HepG2 (cell line): ENCODE measurements around the gene TMEM255B. TPM values are rescaled to one million over a fixed set of nuclear protein-coding genes. Genes with fewer than 3 reads are reported as not detected.

Experiments used
- ATAC-seq: fragments of 200-7000 bp; cut with Tn5 transposase; 3 replicates; pipeline ENCODE4 v1.9.1; 2020; ENCODE audit warnings: mild to moderate bottlenecking, moderate library complexity
- BruUV-seq: library from RNA; stranded (reverse); fragments of 400-500 nt; replicated peaks from 2 replicates; lab custom pipeline; 2021; lab: Mats Ljungman, UMichigan
- CTCF ChIA-PET: fragments of 300-600 bp; formaldehyde crosslinking; extraction: SDS; loops from one replicate; lab custom pipeline; 2021; ENCODE audit warnings: low total read pairs, inconsistent platforms, low intra/inter-chr PET ratio; lab: Yijun Ruan, JAX
- POLR2A ChIA-PET: fragments of 350-600 bp; sonication (Branson Sonifier 250); formaldehyde crosslinking; loops from one replicate; lab custom pipeline; 2020; ENCODE audit warnings: antibody characterized with exemption, inconsistent platforms; lab: Yijun Ruan, JAX
- DNase-seq: peaks from one replicate; pipeline ENCODE4 v3.0.0-alpha.2; 2015; ENCODE audit warnings: low spot score
- FAIRE-seq: peaks from 3 replicates; lab custom pipeline; 2011; peaks lifted over from hg19 to GRCh38; lab: Jason Lieb, UNC
- H2AFZ ChIP-seq: one replicate; pipeline ENCODE4 v1.6.1; 2011; ENCODE audit warnings: low read length, inconsistent platforms
- H3K27ac ChIP-seq: fragments of 300-600 bp; 3 replicates; pipeline ENCODE4 v1.8.0; 2011; ENCODE audit warnings: mixed run types, mild to moderate bottlenecking, mixed read lengths, low read length, inconsistent platforms; ENCODE audit not compliant: insufficient read depth; ENCODE audit errors: extremely low read length
- H3K27me3 ChIP-seq, 2 experiments: fragments of 200-600 bp in 1 of 2; 2 replicates in 1 of 2; 3 replicates in 1 of 2; pipeline versions ENCODE4 v1.6.0 to v1.8.0; 2011; ENCODE audit warnings: low read length in 2 of 2, mild to moderate bottlenecking in 2 of 2, moderate library complexity in 2 of 2, inconsistent platforms in 1 of 2; ENCODE audit not compliant: insufficient read depth in 2 of 2, control insufficient read depth in 1 of 2
- H3K36me3 ChIP-seq, 2 experiments: fragments of 200-600 bp in 1 of 2; replicated peaks in 1 of 2; 2 replicates in 1 of 2; 3 replicates in 1 of 2; pipeline versions ENCODE4 v1.5.1 to v1.8.0; 2011; ENCODE audit warnings: low read length in 2 of 2, inconsistent platforms in 1 of 2; ENCODE audit not compliant: insufficient read depth in 2 of 2, control insufficient read depth in 1 of 2
- H3K4me1 ChIP-seq: 2 replicates; pipeline ENCODE4 v1.5.1; 2012; ENCODE audit warnings: low read length, inconsistent platforms; ENCODE audit not compliant: insufficient read depth
- H3K4me2 ChIP-seq: 2 replicates; pipeline ENCODE4 v1.6.0; 2011; ENCODE audit warnings: low read depth, low read length, inconsistent platforms
- H3K4me3 ChIP-seq, 3 experiments: fragments of 200-600 bp in 1 of 3; sonication (generic), shearing (Covaris generic) in 1 of 3; replicated peaks in 1 of 3; 2 replicates each; pipeline ENCODE4 v1.5.1; 2011 to 2016; ENCODE audit warnings: low read length in 3 of 3, inconsistent platforms in 2 of 3, low read depth in 2 of 3, mild to moderate bottlenecking in 2 of 3, control low read depth in 1 of 3, mixed read lengths in 1 of 3; ENCODE audit not compliant: insufficient read depth in 1 of 3
- H3K79me2 ChIP-seq: one replicate; pipeline ENCODE4 v1.6.1; 2011; ENCODE audit warnings: low read length, inconsistent platforms; ENCODE audit not compliant: insufficient read depth
- H3K9ac ChIP-seq: 2 replicates; pipeline ENCODE4 v1.6.0; 2011; ENCODE audit warnings: mild to moderate bottlenecking, low read depth, low read length, inconsistent platforms; ENCODE audit not compliant: insufficient read depth
- H3K9me3 ChIP-seq: 2 replicates; pipeline ENCODE4 v1.5.1; 2012; ENCODE audit warnings: mild to moderate bottlenecking, low read length
- H4K20me1 ChIP-seq: 2 replicates; pipeline ENCODE4 v1.6.0; 2011; ENCODE audit warnings: inconsistent platforms, mild to moderate bottlenecking, low read length, moderate library complexity; ENCODE audit not compliant: insufficient read depth
- ARID4A ChIP-seq: sonication (generic); formaldehyde crosslinking; IDR thresholded peaks from 2 replicates; pipeline ENCODE4 v1.5.0; 2020; ENCODE audit warnings: mild to moderate bottlenecking, missing genetic modification reagents, borderline replicate concordance
- MED1 ChIP-seq: sonication (generic); formaldehyde crosslinking; IDR thresholded peaks from 2 replicates; pipeline ENCODE4 v1.4.0; 2020; ENCODE audit warnings: missing genetic modification reagents
- MEIS2 ChIP-seq: sonication (generic); formaldehyde crosslinking; IDR thresholded peaks from 2 replicates; pipeline ENCODE4 v1.9.0; 2021; ENCODE audit warnings: mild to moderate bottlenecking, missing genetic modification reagents
- MIER2 ChIP-seq: IDR thresholded peaks from 2 replicates; pipeline ENCODE4 v1.6.1; 2016; ENCODE audit warnings: missing biosample characterization, missing genetic modification reagents
- MXD4 ChIP-seq: IDR thresholded peaks from 2 replicates; pipeline ENCODE4 v1.6.1; 2016; ENCODE audit warnings: mild to moderate bottlenecking, missing biosample characterization, missing genetic modification reagents
- RARA ChIP-seq: IDR thresholded peaks from 2 replicates; pipeline ENCODE4 v1.6.1; 2016; ENCODE audit warnings: missing genetic modification reagents, missing compliant biosample characterization
- SRSF4 ChIP-seq: fragments of 200-400 bp; formaldehyde crosslinking; IDR thresholded peaks from one replicate; pipeline ENCODE4 v1.6.1; 2018; ENCODE audit warnings: mild to moderate bottlenecking, low read depth, low read length, moderate library complexity; ENCODE audit not compliant: poor library complexity, severe bottlenecking
- TCF7 ChIP-seq: sonication (generic); IDR thresholded peaks from 2 replicates; pipeline ENCODE4 v1.6.1; 2016; ENCODE audit warnings: antibody characterized with exemption, low read depth
- TRAFD1 ChIP-seq: sonication (generic); formaldehyde crosslinking; IDR thresholded peaks from 2 replicates; pipeline ENCODE4 v1.5.1; 2020; ENCODE audit warnings: missing genetic modification reagents, mild to moderate bottlenecking, borderline replicate concordance
- ZKSCAN5 ChIP-seq: sonication (generic); formaldehyde crosslinking; IDR thresholded peaks from 2 replicates; pipeline ENCODE4 v1.5.1; 2020; ENCODE audit warnings: mild to moderate bottlenecking, missing genetic modification reagents
- ZNF33A ChIP-seq: sonication (generic); formaldehyde crosslinking; IDR thresholded peaks from 2 replicates; pipeline ENCODE4 v1.5.1; 2020; ENCODE audit warnings: missing genetic modification reagents, mild to moderate bottlenecking, moderate library complexity, borderline replicate concordance
- ZNF362 ChIP-seq: sonication (generic); formaldehyde crosslinking; IDR thresholded peaks from 2 replicates; pipeline ENCODE4 v1.4.0; 2020; ENCODE audit warnings: missing genetic modification reagents, mild to moderate bottlenecking, borderline replicate concordance
- ZNF432 ChIP-seq: sonication (generic); formaldehyde crosslinking; IDR thresholded peaks from 2 replicates; pipeline ENCODE4 v1.5.0; 2020; ENCODE audit warnings: missing genetic modification reagents, mild to moderate bottlenecking, borderline replicate concordance
- ZNF670 ChIP-seq: sonication (generic); formaldehyde crosslinking; IDR thresholded peaks from 2 replicates; pipeline ENCODE4 v1.8.0; 2022; ENCODE audit warnings: mild to moderate bottlenecking, missing genetic modification reagents, borderline replicate concordance
- whole genome bisulfite sequencing: methylation state at CpG from one replicate; pipeline ENCODE4 v1.1.6; 2017; ENCODE audit warnings: low lambda C conversion rate; 5-methylcytosine and 5-hydroxymethylcytosine counted together
- in situ Hi-C: cut with HindIII; loops from 2 replicates; pipeline ENCODE4 v1.10.0; 2017; ENCODE audit warnings: low pct_unique_long_range_greater_than_20kb; ENCODE audit not compliant: extremely low pct_ligation_motif_present
- intact Hi-C: fragments of 100-400 bp; cut with micrococcal nuclease; formaldehyde crosslinking; loops from one replicate; pipeline ENCODE4 v1.10.0; 2022; ENCODE audit not compliant: unreplicated experiment
- polyA plus RNA-seq, 8 experiments: library from polyadenylated mRNA; depleted of rRNA in 3 of 8; stranded (reverse) in 7 of 8; unstranded in 1 of 8; fragments of >200 nt; fragmentation: Illumina TruSeq in 4 of 8; extraction: Trizol in 4 of 8; gene quantifications; 2 replicates each; pipeline versions ENCODE4 v1.2.1 to v1.2.3, GENCODE V29; 2011 to 2016; ENCODE audit warnings: low read depth in 4 of 8, missing spikeins in 1 of 8, mixed read lengths in 1 of 8; ENCODE audit not compliant: insufficient read depth in 1 of 8
- total RNA-seq, 5 experiments: library from RNA; depleted of rRNA; stranded (reverse); fragments of >200 nt; fragmentation: Illumina TruSeq; extraction: Trizol; gene quantifications; 2 replicates each; pipeline ENCODE4 v1.2.3, GENCODE V29; 2016; ENCODE audit warnings: low read depth in 1 of 5

TMEM255B gene
- total and polyA plus RNA-seq, 2 of the 13 experiments (the other 11 are each of a cell fraction or from before 2014, with no cell fraction given) = not detected

- 6% methylated on average over 10 of the region's 10 CpGs for WGBS
- Histone ChIP-seq H3K4me2 (no peak overlapping the region), H4K20me1 (no peaks in the 10 kb centered on the region), H3K4me3 (no peak overlapping the region), H3K4me1 (no peaks in the 10 kb centered on the region), H2AFZ (no peak overlapping the region), H3K27ac (no peak overlapping the region), H3K79me2 (no peaks in the 10 kb centered on the region), H3K9ac (no peak overlapping the region), H3K27me3 (peaks cover 3 to 33% of the 10 kb centered on the region in 2 experiments), H3K9me3 (no peaks in the 10 kb centered on the region), H3K36me3 (no peaks in the 10 kb centered on the region)
- no peak for TF ChIP-seq SRSF4
- TF ChIP-seq ZNF670 = no peak
- no peak for TF ChIP-seq MXD4
- TF ChIP-seq ZKSCAN5 (CRISPR knock-in tag) = no peak
- no peak for TF ChIP-seq MEIS2 (CRISPR knock-in tag)
- TF ChIP-seq ZNF33A (CRISPR knock-in tag) = no peak
- no peak for TF ChIP-seq TCF7
- no peak for TF ChIP-seq MIER2
- TF ChIP-seq ZNF362 (CRISPR knock-in tag) = no peak
- TF ChIP-seq ARID4A (CRISPR knock-in tag) = no peak
- no peak for TF ChIP-seq TRAFD1 (CRISPR knock-in tag)
- no peak for TF ChIP-seq MED1 (CRISPR knock-in tag)
- TF ChIP-seq RARA (CRISPR knock-in tag) = no peak
- no peak for TF ChIP-seq ZNF432 (CRISPR knock-in tag)
- in situ Hi-C loops (no loop called here), intact Hi-C loops (no loop called here)
- no TSS peak for BruUV-seq
- POLR2A ChIA-PET = no interaction called here
- DNase-seq = no peak
- no peak for FAIRE-seq
- no peak for ATAC-seq
- CTCF ChIA-PET = no interaction called here
These were observed 25.1 kb downstream of the TMEM255B start for GRCh38 chr13:113783966-113784644.
